Natural killer cell (primary cell): Measurements from ENCODE around the gene CYTH4. TPM values are rescaled to one million over a fixed set of nuclear protein-coding genes. Genes with fewer than 3 reads are reported as not detected.

Source experiments
- ATAC-seq, 3 donors: fragments of 150-1000 bp in 2 of 3; fragments of 200-7000 bp in 1 of 3; cut with Tn5 transposase; 1 replicate in 1 of 3; 2 replicates in 2 of 3; pipeline ENCODE4 v1.10.0; 2021; ENCODE audit warnings: mild to moderate bottlenecking in 2 of 3, moderate library complexity in 2 of 3
- DNase-seq, 2 donors: peaks; one replicate each; pipeline versions ENCODE4 v3.0.0 to v3.0.0-alpha.2; 2013 to 2021; ENCODE audit warnings: mixed read lengths in 1 of 2
- H3K27ac ChIP-seq: one replicate; pipeline ENCODE4 v1.5.1; 2013; ENCODE audit warnings: mild to moderate bottlenecking, low read length
- H3K27me3 ChIP-seq: one replicate; pipeline ENCODE4 v1.6.1; 2013; ENCODE audit warnings: low read length; ENCODE audit not compliant: control insufficient read depth, insufficient read depth
- H3K36me3 ChIP-seq: one replicate; pipeline ENCODE4 v1.6.1; 2013; ENCODE audit warnings: low read length; ENCODE audit not compliant: control insufficient read depth, insufficient read depth
- H3K4me1 ChIP-seq: one replicate; pipeline ENCODE4 v1.6.1; 2013; ENCODE audit warnings: low read length; ENCODE audit not compliant: control insufficient read depth, insufficient read depth
- H3K4me3 ChIP-seq: one replicate; pipeline ENCODE4 v1.5.1; 2013; ENCODE audit warnings: low read length
- H3K9me3 ChIP-seq: one replicate; pipeline ENCODE4 v1.6.1; 2013; ENCODE audit warnings: low read length; ENCODE audit not compliant: control insufficient read depth, insufficient read depth
- H3K27ac Mint-ChIP-seq, 2 donors: one replicate each; pipeline ENCODE4 v1.8.0; 2022; ENCODE audit warnings: mild to moderate bottlenecking in 2 of 2, mixed read lengths in 2 of 2, moderate library complexity in 1 of 2
- H3K27me3 Mint-ChIP-seq, 2 donors: one replicate each; pipeline ENCODE4 v1.8.0; 2022; ENCODE audit warnings: low read depth in 2 of 2, mixed read lengths in 2 of 2
- H3K36me3 Mint-ChIP-seq: one replicate; pipeline ENCODE4 v1.8.0; 2022; ENCODE audit warnings: mixed read lengths
- H3K4me1 Mint-ChIP-seq, 2 donors: one replicate each; pipeline ENCODE4 v1.8.0; 2022; ENCODE audit warnings: mixed read lengths in 2 of 2
- H3K4me3 Mint-ChIP-seq: one replicate; pipeline ENCODE4 v1.8.0; 2022; ENCODE audit warnings: mild to moderate bottlenecking, moderate library complexity, mixed read lengths
- H3K9me3 Mint-ChIP-seq, 2 donors: one replicate each; pipeline ENCODE4 v1.8.0; 2022; ENCODE audit warnings: mixed read lengths in 2 of 2
- WGBS: methylation state at CpG from one replicate; pipeline ENCODE4 v1.1.7; 2013; ENCODE audit warnings: missing lambda C conversion rate; ENCODE audit not compliant: insufficient coverage; 5-methylcytosine and 5-hydroxymethylcytosine counted together
- intact Hi-C: fragments of 100-400 bp; cut with micrococcal nuclease; formaldehyde crosslinking; loops from one replicate; pipeline ENCODE4 v1.14.2; 2022
- total RNA-seq, 4 donors: library from RNA; stranded (reverse); fragments of 120-200 nt in 1 of 4; gene quantifications; one replicate each; pipeline versions ENCODE4 v1.2.3 to v1.2.4, GENCODE V29; 2013 to 2022
- TF ChIP-seq, protein P1 (sequence below): fragments of 200-600 bp; IDR thresholded peaks from one replicate; pipeline ENCODE4 v1.8.0; 2022; ENCODE audit warnings: antibody characterized with exemption

Gene CYTH4
- total RNA-seq, 3 donors from 2014 or later (not counting 1 experiment from before 2014, with no cell fraction given): 219 to 260 (median 249) TPM

DNA sequence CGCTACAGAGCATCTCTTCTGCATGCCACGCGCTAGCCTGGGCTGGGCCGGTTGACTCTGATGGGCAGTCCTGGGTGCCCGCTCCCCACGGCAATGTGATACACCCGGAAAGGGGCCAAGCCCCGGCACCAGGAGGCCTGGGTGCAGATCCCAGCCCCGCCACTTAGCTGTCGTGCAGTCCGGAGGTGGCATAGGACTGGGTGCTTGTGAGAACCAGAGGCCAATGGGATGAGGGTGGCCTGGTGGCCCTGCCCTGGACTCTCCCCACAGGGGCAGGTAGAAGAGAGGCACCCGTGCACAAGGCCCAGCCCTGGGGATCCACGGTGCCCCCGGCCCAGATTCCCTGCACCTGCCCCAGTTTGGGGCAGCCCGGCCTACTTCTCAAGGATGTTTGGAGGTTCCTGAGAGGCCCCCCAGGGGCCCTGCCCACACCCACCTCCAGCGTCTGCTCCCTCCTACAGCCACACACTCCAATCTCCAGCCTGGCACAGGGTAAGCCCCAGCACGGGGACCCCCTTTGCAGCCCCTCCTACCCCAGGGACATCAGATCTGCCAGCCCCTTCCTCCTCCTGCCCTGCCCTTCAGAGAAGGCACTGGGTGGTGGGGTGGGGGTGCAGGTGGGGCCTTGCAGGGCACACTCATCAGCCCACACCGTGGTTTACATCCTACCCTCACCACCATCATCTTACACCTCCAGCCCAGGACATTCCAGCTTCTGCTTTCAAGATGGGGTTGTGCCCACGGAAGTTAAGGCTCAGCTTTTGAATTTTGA is 66.9 kb downstream of the CYTH4 start:
- Mint-ChIP-seq H3K27ac (no peak overlapping the region), H3K4me1 (peaks cover 0 to 6% of the 10 kb centered on the region in 2 donors), H3K27me3 (peaks cover 0 to 6% of the 10 kb centered on the region in 2 donors), H3K9me3 (no peaks in the 10 kb centered on the region), H3K36me3 (no peaks in the 10 kb centered on the region), H3K4me3 (no peak overlapping the region)
- ATAC-seq (no peak), DNase-seq (no peak)
- H3K4me3 ChIP-seq: no peak overlapping the region
- no peaks in the 10 kb centered on the region for H3K9me3 ChIP-seq
- WGBS: 81% methylated on average over 19 of the region's 19 CpGs
- H3K36me3 ChIP-seq: no peaks in the 10 kb centered on the region
- H3K4me1 ChIP-seq: no peaks in the 10 kb centered on the region
- TF ChIP-seq, protein P1, sequence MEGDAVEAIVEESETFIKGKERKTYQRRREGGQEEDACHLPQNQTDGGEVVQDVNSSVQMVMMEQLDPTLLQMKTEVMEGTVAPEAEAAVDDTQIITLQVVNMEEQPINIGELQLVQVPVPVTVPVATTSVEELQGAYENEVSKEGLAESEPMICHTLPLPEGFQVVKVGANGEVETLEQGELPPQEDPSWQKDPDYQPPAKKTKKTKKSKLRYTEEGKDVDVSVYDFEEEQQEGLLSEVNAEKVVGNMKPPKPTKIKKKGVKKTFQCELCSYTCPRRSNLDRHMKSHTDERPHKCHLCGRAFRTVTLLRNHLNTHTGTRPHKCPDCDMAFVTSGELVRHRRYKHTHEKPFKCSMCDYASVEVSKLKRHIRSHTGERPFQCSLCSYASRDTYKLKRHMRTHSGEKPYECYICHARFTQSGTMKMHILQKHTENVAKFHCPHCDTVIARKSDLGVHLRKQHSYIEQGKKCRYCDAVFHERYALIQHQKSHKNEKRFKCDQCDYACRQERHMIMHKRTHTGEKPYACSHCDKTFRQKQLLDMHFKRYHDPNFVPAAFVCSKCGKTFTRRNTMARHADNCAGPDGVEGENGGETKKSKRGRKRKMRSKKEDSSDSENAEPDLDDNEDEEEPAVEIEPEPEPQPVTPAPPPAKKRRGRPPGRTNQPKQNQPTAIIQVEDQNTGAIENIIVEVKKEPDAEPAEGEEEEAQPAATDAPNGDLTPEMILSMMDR: no peak
- no peaks in the 10 kb centered on the region for H3K27me3 ChIP-seq
- intact Hi-C loops: no loop called here
- no peak overlapping the region for H3K27ac ChIP-seq

DNA sequence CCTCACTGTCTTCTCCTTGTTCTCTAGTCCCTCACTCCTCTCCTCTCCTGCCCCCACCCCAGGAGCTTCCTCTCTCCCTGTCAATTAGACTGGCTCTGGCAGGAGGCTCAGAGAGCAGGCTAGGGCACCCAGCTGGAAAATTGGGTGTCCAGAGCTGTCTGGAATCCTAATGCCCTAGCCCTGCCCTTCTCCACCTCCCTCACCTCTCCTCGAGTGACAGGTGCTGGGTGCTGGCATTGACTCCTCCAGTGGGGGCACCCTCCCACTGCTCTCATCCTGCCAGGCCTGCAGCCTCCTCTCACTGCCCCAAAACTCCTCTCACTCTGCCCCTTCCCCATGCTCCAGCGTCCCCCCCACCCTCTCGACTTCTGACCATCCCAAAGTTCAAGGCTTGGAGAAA is 68.9 kb downstream of the CYTH4 start:
- intact Hi-C loops: no loop called here
- no peak overlapping the region for H3K4me3 ChIP-seq
- H3K4me1 Mint-ChIP-seq: peaks cover 0 to 6% of the 10 kb centered on the region in 2 donors
- no peaks in the 10 kb centered on the region for H3K9me3 Mint-ChIP-seq
- no peaks in the 10 kb centered on the region for H3K36me3 ChIP-seq
- TF ChIP-seq, protein P1: no peak
- H3K27ac Mint-ChIP-seq: no peak overlapping the region
- no peaks in the 10 kb centered on the region for H3K27me3 ChIP-seq
- H3K27ac ChIP-seq: no peak overlapping the region
- no peaks in the 10 kb centered on the region for H3K27me3 Mint-ChIP-seq
- DNase-seq (no peak), ATAC-seq (no peak)
- no peaks in the 10 kb centered on the region for H3K36me3 Mint-ChIP-seq
- no peaks in the 10 kb centered on the region for H3K4me1 ChIP-seq
- no peaks in the 10 kb centered on the region for H3K9me3 ChIP-seq
- H3K4me3 Mint-ChIP-seq: no peak overlapping the region
- WGBS: 72% methylated on average over 3 of the region's 3 CpGs

DNA sequence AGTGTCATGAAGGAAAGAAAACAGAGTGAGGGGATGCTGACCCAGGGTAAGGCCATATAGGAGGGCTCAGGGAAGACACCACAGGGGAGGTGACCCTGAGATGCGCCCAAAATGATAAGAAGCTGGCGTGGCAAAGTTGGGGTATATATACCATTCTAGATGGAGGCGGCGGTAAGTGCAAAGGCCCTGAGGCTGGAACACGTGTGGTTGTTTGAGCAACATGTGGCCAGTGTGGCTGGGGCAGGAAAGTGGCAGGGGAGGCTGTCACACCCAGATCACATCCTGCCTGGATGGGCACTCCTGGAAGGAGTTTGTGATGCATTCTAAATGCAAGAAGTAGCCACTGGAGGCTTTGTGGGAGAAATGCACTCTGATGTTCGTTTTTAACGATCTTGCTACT is 70.2 kb downstream of the CYTH4 start:
- DNase-seq (no peak), ATAC-seq (no peak)
- Mint-ChIP-seq H3K27ac (no peak overlapping the region), H3K4me1 (peaks cover 0 to 6% of the 10 kb centered on the region in 2 donors), H3K9me3 (no peaks in the 10 kb centered on the region), H3K4me3 (no peak overlapping the region), H3K27me3 (no peaks in the 10 kb centered on the region), H3K36me3 (no peaks in the 10 kb centered on the region)
- TF ChIP-seq, protein P1: no peak
- Histone ChIP-seq H3K27ac (no peak overlapping the region), H3K36me3 (no peaks in the 10 kb centered on the region), H3K9me3 (no peaks in the 10 kb centered on the region), H3K4me3 (no peak overlapping the region), H3K4me1 (no peaks in the 10 kb centered on the region), H3K27me3 (no peaks in the 10 kb centered on the region)
- WGBS: 78% methylated on average over 7 of the region's 7 CpGs
- intact Hi-C loops: no loop called here

DNA sequence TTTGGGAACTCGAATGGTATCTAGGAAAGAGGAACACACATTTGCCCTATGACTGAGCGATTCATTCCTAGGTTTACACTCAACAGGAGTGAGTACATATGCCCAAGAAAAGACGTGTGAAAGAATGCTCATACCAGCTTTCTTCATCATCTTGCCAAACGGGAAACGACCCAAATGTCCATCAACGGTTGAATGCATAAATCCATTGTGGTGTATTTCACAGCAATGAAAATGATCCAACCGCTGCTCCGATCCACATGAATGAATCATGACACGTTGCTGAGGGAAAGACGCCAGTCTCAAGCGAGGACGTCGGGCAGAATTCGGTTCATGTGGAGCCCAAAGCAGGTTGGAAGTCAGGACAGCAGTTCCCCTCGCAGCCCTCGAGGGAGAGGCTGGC is 71.5 kb downstream of the CYTH4 start:
- Mint-ChIP-seq H3K27ac (no peak overlapping the region), H3K27me3 (no peaks in the 10 kb centered on the region)
- intact Hi-C loops: no loop called here

More for the DNA sequence above, 71.5 kb downstream of the CYTH4 start:
- no peak overlapping the region for H3K27ac ChIP-seq
- no peaks in the 10 kb centered on the region for H3K36me3 Mint-ChIP-seq
- no peak for ATAC-seq
- TF ChIP-seq, protein P1: no peak
- H3K9me3 Mint-ChIP-seq: no peaks in the 10 kb centered on the region
- H3K4me1 ChIP-seq: no peaks in the 10 kb centered on the region
- no peak overlapping the region for H3K4me3 Mint-ChIP-seq
- WGBS: 86% methylated on average over 16 of the region's 16 CpGs
- no peaks in the 10 kb centered on the region for H3K9me3 ChIP-seq
- H3K4me3 ChIP-seq: no peak overlapping the region
- H3K36me3 ChIP-seq: no peaks in the 10 kb centered on the region
- H3K4me1 Mint-ChIP-seq: peaks cover 0 to 6% of the 10 kb centered on the region in 2 donors
- H3K27me3 ChIP-seq: no peaks in the 10 kb centered on the region
- DNase-seq: no peak
